ENCODE measurements around the gene ESYT2. TPM values are rescaled to one million over a fixed set of nuclear protein-coding genes. Genes with fewer than 3 reads are reported as not detected.

Gene ESYT2
- total and polyA plus RNA-seq, 9 of the 15 experiments (the other 6 are each of a cell fraction or from before 2014, with no cell fraction given), result 5.8 to 86.9 (median 64.7) TPM

DNA sequence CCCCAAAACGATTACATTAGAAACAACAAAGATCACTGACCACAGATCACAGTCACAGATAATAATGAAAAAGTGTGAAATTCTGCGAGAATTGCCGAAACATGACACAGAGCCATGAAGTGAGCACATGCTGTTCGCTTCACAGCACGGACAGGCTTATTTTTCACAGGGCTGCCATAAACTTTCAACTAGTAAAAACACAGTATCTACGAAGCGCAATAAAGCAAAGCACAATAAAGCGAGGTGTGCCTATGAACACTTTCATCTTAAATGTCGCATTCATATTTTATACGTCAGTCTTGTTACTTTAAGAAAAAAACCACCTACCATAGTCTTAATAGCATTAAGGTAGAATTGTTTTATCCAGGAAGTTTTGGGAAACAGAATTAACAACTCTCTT, 51.5 kb downstream of the ESYT2 start:
- H3K9me3 ChIP-seq (replicated peaks; ENCODE audit: control insufficient read depth, insufficient read depth, low read depth, low read length), result peaks cover 17% of the 10 kb centered on the region
- FAIRE-seq (no peak), DNase-seq (ENCODE audit: extremely low read depth in 1 of 4, low spot score in 3 of 4) (no peak), ATAC-seq (no peak)
- TF ChIP-seq, protein P1, sequence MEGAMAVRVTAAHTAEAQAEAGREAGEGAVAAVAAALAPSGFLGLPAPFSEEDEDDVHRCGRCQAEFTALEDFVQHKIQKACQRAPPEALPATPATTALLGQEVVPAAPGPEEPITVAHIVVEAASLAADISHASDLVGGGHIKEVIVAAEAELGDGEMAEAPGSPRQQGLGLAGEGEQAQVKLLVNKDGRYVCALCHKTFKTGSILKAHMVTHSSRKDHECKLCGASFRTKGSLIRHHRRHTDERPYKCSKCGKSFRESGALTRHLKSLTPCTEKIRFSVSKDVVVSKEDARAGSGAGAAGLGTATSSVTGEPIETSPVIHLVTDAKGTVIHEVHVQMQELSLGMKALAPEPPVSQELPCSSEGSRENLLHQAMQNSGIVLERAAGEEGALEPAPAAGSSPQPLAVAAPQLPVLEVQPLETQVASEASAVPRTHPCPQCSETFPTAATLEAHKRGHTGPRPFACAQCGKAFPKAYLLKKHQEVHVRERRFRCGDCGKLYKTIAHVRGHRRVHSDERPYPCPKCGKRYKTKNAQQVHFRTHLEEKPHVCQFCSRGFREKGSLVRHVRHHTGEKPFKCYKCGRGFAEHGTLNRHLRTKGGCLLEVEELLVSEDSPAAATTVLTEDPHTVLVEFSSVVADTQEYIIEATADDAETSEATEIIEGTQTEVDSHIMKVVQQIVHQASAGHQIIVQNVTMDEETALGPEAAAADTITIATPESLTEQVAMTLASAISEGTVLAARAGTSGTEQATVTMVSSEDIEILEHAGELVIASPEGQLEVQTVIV (CRISPR knock-in tag; IDR thresholded peaks at IDR 0.05; ENCODE audit: borderline replicate concordance), result no peak
- TF ChIP-seq BCL6 (CRISPR knock-in tag; IDR thresholded peaks at IDR 0.05), result no peak
- TF ChIP-seq ESRRB (CRISPR knock-in tag; IDR thresholded peaks at IDR 0.05; ENCODE audit: borderline replicate concordance), result no peak
- TF ChIP-seq HMGN3 (IDR thresholded peaks at IDR 0.05; ENCODE audit: borderline replicate concordance, extremely low read depth, insufficient read length, low read depth, low read length), result no peak
- TF ChIP-seq MCM5 (IDR thresholded peaks at IDR 0.05; ENCODE audit: low read depth), result no peak
- TF ChIP-seq FIP1L1 (IDR thresholded peaks at IDR 0.05; ENCODE audit: low read depth, low read length, poor library complexity, severe bottlenecking), result no peak
- no peak for TF ChIP-seq ZFP36 (IDR thresholded peaks at IDR 0.05; ENCODE audit: low read depth, low read length, partially characterized antibody)
- no peak for TF ChIP-seq RAD51 (IDR thresholded peaks at IDR 0.05; ENCODE audit: borderline replicate concordance, low read depth)
- no peak for TF ChIP-seq CHD4 (IDR thresholded peaks at IDR 0.05; ENCODE audit: insufficient read depth, insufficient replicate concordance, low read depth, low read length, poor library complexity, severe bottlenecking)
- TF ChIP-seq ZNF217 (CRISPR knock-in tag; IDR thresholded peaks at IDR 0.05), result no peak
- TF ChIP-seq EZH2 (IDR thresholded peaks at IDR 0.05; ENCODE audit: borderline replicate concordance, low read depth, low read length), result no peak
- TF ChIP-seq, protein P2, sequence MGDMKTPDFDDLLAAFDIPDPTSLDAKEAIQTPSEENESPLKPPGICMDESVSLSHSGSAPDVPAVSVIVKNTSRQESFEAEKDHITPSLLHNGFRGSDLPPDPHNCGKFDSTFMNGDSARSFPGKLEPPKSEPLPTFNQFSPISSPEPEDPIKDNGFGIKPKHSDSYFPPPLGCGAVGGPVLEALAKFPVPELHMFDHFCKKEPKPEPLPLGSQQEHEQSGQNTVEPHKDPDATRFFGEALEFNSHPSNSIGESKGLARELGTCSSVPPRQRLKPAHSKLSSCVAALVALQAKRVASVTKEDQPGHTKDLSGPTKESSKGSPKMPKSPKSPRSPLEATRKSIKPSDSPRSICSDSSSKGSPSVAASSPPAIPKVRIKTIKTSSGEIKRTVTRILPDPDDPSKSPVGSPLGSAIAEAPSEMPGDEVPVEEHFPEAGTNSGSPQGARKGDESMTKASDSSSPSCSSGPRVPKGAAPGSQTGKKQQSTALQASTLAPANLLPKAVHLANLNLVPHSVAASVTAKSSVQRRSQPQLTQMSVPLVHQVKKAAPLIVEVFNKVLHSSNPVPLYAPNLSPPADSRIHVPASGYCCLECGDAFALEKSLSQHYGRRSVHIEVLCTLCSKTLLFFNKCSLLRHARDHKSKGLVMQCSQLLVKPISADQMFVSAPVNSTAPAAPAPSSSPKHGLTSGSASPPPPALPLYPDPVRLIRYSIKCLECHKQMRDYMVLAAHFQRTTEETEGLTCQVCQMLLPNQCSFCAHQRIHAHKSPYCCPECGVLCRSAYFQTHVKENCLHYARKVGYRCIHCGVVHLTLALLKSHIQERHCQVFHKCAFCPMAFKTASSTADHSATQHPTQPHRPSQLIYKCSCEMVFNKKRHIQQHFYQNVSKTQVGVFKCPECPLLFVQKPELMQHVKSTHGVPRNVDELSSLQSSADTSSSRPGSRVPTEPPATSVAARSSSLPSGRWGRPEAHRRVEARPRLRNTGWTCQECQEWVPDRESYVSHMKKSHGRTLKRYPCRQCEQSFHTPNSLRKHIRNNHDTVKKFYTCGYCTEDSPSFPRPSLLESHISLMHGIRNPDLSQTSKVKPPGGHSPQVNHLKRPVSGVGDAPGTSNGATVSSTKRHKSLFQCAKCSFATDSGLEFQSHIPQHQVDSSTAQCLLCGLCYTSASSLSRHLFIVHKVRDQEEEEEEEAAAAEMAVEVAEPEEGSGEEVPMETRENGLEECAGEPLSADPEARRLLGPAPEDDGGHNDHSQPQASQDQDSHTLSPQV (IDR thresholded peaks at IDR 0.05), result no peak
- TF ChIP-seq XRCC3 (IDR thresholded peaks at IDR 0.05), result no peak
- no peak overlapping the region for H3K9ac ChIP-seq (ENCODE audit: insufficient read depth in 1 of 2, low read depth in 2 of 2, low read length in 2 of 2)
- H3K4me1 ChIP-seq (replicated peaks in 1 of 2; ENCODE audit: control insufficient read depth in 2 of 2, insufficient read depth in 2 of 2, low read length in 2 of 2), result peaks cover 0 to 11% of the 10 kb centered on the region in 2 experiments; a peak in 4 of 5 replicates
- H4K20me1 ChIP-seq (replicated peaks; ENCODE audit: control insufficient read depth, insufficient read depth, low read length), result no peaks in the 10 kb centered on the region
- intact Hi-C loops (cut with micrococcal nuclease), result no loop called here
- ChIA-PET POLR2A (no interaction called here), CTCF (ENCODE audit: low intra/inter-chr PET ratio) (no interaction called here)
- peaks cover 25% of the 10 kb centered on the region; the same call in 2 of the 3 replicates for H3K79me2 ChIP-seq (ENCODE audit: control insufficient read depth, insufficient read depth, low read length)
- H3K4me3 ChIP-seq, result no peak overlapping the region
- BruUV-seq (replicated peaks), result no TSS peak
- no peak overlapping the region for H3K27ac ChIP-seq (ENCODE audit: extremely low read depth, low read depth, low read length)
- H3K4me2 ChIP-seq (ENCODE audit: insufficient read depth, low read length), result no peak overlapping the region
- H3K9me1 ChIP-seq (ENCODE audit: control insufficient read depth, insufficient read depth, low read length), result no peaks in the 10 kb centered on the region
- no peaks in the 10 kb centered on the region; a peak in 1 of 5 replicates for H3K27me3 ChIP-seq (ENCODE audit: control insufficient read depth in 2 of 2, insufficient read depth in 2 of 2, low read length in 2 of 2)
- WGBS (ENCODE audit: insufficient coverage, low coverage, missing lambda C conversion rate), result 91% methylated on average over 10 of the region's 10 CpGs
- H2AFZ ChIP-seq (ENCODE audit: low read depth, low read length), result no peak overlapping the region
- H3K36me3 ChIP-seq (ENCODE audit: control insufficient read depth, insufficient read depth, low read length), result peaks cover 81% of the 10 kb centered on the region
- in situ Hi-C loops (cut with MboI), result no loop called here

Measured in K562 (cell line).